Retinal pigment epithelial cell (primary cell): ENCODE data around the gene DPYSL4.

Experiments
- DNase-seq: peaks from one replicate; pipeline ENCODE4 v3.0.0-alpha.2; 2010; ENCODE audit warnings: low read depth
- H3K4me3 ChIP-seq: 2 replicates; pipeline ENCODE4 v1.5.1; 2011; ENCODE audit warnings: mild to moderate bottlenecking, low read length, control low read depth, moderate library complexity
- CTCF ChIP-seq: conservative IDR thresholded peaks from 2 replicates; pipeline ENCODE4 v1.5.1; 2011; ENCODE audit warnings: low read depth, low read length, control low read depth, inconsistent platforms

The DPYSL4 gene

GRCh38 chr10:132170561-132171361 lies 16.0 kb upstream of the DPYSL4 start:
- no peak overlapping the region for H3K4me3 ChIP-seq
- TF ChIP-seq CTCF, result no peak
- DNase-seq, result no peak

GRCh38 chr10:132172091-132173066 lies 14.4 kb upstream of the DPYSL4 start:
- TF ChIP-seq CTCF, result no peak
- DNase-seq, result no peak
- no peak overlapping the region for H3K4me3 ChIP-seq

- no peak for DNase-seq
- no peak for TF ChIP-seq CTCF
- H3K4me3 ChIP-seq, result no peak overlapping the region
Measured at GRCh38 chr10:132173185-132173584, 13.6 kb upstream of the DPYSL4 start.

- no peak for DNase-seq
- TF ChIP-seq CTCF, result no peak
- H3K4me3 ChIP-seq, result no peak overlapping the region
Measured at GRCh38 chr10:132174237-132174636, 12.5 kb upstream of the DPYSL4 start.

GRCh38 chr10:132175408-132175807 lies 11.3 kb upstream of the DPYSL4 start:
- DNase-seq, result no peak
- no peak for TF ChIP-seq CTCF
- H3K4me3 ChIP-seq, result no peak overlapping the region

GRCh38 chr10:132175907-132176581 lies 10.7 kb upstream of the DPYSL4 start:
- no peak overlapping the region for H3K4me3 ChIP-seq
- DNase-seq, result no peak
- TF ChIP-seq CTCF, result no peak
